ENCODE data around the gene CHRNA7.

CHRNA7 gene

GRCh38 chr15:32029862-32030781, at the start of gene CHRNA7:
Gene CHRNA7, plus strand, starts transcription at chr15:32030515. Its CDS starts 80 bp downstream, at chr15:32030595.
- DNase-seq, result no peak

- no peak for DNase-seq
These were observed 44.7 kb upstream of the CHRNA7 start for GRCh38 chr15:31985607-31986006.

DNA sequence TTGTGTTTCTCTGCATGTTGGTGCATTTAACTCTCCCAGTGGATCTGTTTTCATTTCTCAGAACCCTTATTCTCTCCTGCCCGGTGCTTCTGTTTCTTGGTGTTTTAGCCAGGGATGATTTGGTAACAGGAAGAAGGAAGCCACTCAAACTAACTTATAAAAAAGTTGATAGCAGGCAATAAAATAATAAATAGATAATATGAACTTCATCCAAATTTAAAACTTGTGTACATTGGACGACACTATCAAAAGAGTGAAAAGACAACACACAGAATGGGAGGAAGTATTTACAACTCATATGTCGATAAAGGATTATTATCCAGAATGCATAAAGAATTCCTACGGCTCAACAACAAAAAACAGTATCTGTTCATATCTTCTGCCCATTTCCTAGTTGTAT, 37.3 kb upstream of the CHRNA7 start:
- no peak for DNase-seq

- no peak for DNase-seq
These were observed 32.6 kb upstream of the CHRNA7 start for GRCh38 chr15:31997711-31998110.

DNA sequence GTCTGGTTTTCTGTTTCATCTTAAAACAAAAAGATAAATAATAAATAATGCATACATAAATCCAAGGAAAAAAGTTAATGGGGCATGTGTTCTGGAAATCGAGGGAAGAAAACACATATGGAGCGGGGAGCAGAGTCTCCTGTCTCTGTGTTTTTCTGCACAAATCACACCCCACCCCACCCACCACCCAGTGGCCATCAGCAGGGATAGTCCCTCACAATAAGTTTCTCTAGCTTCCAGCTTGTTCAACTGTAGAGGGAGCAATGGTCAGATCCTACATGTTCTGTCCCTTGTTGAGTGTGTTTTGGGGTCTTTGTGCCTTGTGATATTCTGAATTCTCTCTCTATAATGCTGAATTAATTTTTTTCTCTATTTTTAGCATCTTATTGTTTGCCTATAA, 26.8 kb upstream of the CHRNA7 start:
- DNase-seq, result no peak

- no peak for DNase-seq
These were observed 26.1 kb upstream of the CHRNA7 start for GRCh38 chr15:32004249-32004648.

DNA sequence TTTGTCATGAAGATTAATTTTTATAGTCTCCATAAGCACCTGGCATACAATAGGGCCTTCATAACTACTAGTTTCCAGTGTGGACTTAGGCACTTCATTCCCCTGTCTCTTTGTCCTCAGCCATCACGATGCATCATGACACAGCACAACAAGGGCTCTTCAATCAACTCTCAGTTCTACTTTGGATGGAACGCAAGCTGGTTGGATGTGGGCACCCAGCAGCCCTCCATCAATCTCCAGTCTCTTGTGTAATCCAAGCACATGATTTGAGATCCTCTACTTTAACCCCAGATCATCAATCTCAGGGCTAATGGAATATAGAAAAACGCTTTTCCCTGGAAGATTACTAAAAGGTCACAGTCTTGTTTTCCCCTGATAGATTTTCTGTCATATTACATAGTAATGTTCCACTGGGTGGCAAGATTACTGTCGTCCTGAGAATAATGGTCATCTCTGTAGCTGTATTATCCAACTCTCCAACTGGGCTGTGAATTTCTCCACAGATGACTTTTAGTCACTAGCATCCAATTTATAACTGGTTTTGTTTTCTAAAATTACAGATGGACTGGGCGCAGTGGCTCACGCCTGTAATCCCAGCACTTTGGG, 22.9 kb upstream of the CHRNA7 start:
- DNase-seq, result no peak

DNA sequence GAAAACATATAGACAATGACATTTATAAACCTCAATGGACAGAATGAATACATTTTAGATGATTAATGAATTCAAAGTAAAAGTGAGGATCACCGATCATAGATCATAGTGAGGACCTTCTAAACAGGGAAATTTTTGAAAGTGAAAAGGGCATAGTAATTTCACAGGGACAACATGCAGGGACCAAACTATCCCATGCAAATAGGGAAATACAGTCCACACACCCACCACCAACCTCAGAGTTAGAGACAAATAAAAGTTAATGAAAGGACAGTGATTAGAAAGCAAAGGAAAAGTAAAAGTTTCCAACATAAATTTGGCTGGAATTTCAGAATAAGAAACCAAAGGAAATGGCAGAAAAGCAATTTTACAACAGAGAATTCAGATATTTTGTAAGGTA, 15.4 kb upstream of the CHRNA7 start:
- no peak for DNase-seq

GRCh38 chr15:32020156-32020555, 10.2 kb upstream of the CHRNA7 start:
- DNase-seq, result no peak

DNA sequence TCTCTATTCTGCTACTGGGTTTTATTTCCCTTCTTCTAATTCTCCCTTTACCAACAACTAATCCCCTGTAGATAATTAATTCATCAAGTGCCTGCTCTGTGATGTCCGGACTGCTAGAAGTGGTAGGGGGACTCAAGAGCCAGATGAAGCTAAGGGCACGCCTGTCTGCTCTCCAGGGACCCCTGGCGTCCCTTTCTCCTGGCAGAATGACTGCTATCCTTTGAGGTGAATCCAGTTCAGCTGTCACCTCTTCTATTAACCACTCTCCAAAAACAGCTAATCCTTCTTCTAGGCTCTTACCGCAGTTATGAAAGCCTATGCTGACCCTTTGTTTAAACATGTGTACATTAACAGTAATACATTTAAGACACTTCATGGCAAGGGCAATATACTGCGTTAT, 1.4 kb upstream of the CHRNA7 start:
- DNase-seq, result no peak

DNA sequence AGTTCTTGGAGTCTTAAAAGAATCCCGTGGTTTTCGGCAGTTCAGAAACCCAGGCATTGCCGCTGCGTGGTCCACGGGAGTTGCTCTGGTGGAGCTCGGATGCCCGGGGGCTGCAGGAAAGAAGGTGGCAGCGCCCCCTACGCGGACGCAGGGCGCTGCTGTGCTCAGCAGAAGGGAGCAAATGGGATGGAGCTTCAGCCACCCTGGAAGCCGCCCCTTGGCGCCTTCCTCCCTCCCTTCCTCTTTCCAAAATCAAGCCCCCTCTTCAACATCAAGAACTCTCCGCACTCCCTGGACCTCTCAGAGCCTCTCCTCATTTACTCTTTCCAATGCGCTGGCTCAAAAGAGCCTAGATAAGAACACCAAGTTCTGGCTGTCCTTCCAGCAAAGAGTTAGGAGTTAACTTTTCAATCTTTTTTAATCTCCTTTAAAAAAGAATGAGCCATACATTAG, 880 bp upstream of the CHRNA7 start:
- no peak for DNase-seq

DNA sequence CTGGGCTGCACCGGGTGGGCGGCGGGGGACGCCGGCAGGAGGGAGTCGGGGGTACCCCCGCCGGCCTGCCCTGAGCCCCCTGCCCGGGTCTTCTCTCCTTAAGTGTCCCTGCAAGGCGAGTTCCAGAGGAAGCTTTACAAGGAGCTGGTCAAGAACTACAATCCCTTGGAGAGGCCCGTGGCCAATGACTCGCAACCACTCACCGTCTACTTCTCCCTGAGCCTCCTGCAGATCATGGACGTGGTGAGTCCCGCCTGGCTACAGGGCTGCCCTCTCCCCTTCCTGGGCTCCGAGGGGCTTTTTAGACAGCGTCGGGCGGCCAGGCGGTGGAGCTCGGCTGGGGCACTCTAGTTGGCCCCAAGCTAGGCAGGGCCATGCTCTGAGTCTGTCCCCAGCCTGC, 480 bp downstream of the CHRNA7 start:
- DNase-seq, result no peak

DNA sequence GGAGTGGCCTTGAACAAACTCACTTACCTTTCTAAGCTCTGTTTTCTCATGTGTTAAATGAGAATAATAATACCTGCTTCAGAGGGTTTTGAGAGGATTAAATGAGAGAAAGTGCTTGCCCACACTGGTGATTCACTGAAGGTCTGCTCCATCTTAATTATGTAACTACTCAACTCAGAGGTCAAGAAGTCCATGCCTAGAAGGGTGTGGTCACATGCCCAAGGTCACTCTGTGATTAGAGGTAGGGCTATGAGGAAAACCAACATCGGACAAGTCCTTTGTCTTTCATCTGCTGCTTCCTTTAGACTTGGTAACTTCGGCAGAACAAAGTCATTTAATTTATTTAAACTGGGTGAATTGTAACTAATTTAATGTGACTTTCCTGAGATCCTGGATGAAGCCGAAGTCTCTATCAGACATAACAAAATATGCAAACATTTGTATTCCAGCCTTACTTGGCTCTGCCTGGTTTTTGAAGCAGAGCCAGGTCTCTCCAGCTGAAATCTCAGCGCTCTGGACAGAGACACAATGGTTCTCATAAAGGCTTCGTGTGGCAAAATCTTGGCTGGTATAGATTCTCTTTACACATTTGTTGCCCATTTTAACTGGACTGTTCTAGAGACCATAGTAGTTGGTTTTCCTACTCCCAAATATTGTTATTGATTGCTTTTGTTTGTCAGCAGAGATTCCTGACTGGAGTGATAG, 3.0 kb downstream of the CHRNA7 start:
- no peak for DNase-seq

GRCh38 chr15:32034106-32034505, 3.8 kb downstream of the CHRNA7 start:
- DNase-seq, result no peak

GRCh38 chr15:32035285-32035684, 5.0 kb downstream of the CHRNA7 start:
- DNase-seq, result no peak

- no peak for DNase-seq
These were observed 6.7 kb downstream of the CHRNA7 start for GRCh38 chr15:32036971-32037370.

DNA sequence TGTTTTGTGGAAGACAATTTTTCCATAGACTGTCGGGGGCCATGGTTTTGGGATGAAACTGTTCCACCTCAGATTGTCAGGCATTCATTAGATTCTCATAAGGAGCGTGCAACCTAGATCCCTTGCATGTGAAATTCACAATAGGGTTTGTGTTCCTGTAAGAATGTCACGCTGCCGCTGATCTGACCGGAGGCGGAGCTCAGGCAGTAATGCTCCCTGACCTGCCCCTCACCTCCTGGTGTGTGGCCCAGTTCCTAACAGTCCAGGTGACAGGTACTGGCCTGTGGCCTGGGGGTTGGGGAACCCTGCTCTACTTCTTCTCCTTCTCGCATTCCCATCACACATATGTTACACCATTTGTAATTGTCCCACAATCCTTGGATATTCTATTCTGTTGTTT, 11.0 kb downstream of the CHRNA7 start:
- DNase-seq, result no peak

GRCh38 chr15:32042269-32042972, 12.1 kb downstream of the CHRNA7 start:
- no peak for DNase-seq

DNA sequence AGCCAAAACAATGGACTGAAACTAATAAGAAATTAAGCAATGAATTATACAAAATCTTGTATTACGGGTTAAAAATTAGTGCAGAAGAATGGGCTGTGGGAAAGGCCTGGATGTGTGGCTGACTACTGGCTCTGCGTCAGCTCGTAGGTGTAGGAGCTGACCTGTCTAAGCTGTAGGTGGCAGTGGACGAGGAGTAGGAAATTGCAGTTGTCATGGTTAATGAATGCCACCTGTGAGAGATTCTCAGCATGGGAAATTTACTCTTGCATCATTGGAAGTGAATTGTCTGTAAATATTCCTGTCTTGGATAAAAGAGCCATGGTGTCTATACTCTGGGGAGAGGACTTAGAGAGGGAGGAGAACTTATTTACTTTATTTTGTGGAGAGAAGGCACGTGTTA, 23.4 kb downstream of the CHRNA7 start:
- DNase-seq, result no peak

DNA sequence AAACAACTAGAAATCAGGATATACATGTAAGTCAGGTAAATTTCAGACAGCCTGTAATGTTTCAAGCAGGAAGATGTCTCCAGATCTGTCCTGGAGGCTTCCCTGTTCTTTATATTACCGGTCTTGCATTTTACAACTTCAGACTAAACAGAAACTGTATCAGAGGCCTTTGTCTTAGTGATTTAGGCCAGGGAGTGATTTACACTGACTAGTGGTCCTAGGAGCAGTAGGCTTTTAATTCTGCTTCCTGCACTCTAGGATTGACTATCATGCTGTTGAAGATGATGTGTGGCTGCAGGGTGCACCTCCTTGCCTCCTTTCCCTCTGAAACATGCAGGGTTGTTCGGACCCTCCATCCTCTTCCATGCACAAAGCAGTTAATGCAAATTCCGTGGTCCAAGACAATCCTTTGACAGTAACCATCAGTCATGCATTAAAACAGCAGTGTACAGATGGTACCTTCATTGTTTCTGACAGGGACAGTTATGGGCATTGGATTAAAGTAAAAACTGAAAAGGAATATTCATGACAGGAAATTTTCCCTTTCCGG, 27.6 kb downstream of the CHRNA7 start:
- no peak for DNase-seq

DNA sequence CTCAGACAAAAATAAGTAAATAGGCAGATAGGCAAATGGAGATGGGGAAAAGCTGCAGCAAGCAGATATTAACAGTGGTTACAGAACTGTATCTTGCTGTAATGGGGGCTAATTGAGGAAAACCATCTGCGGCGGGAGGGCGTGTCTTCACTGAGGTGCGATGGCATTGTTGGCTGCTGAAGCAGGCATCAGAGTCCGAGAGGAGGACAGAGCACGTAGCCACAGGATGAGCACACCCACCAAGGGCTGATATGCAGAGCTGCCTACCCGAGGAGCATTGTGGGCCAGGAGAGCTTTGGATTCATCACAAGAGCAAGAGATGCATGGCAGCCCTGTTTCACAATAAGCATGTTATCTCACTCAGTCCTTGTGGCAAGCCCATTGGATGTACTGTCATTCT, 30.4 kb downstream of the CHRNA7 start:
- DNase-seq, result no peak

DNA sequence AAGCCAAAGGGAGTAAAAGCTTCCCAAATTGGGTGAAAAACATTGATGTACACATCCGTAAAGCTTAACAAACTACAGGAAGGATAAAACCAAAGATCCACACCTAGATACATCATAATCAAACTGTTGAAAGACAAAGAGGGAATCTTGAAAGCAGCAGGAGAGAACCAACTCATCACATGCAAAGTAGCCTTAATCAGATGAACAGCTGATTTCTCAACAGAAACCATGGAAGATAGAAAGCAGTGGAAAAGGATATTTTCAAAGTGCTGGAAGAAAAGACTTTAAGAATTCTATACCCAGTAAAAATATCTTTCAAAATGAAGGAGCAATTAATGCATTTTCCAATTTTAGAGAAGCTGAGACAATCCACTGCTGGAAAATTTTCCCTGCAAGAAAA, 36.8 kb downstream of the CHRNA7 start:
- no peak for DNase-seq

DNA sequence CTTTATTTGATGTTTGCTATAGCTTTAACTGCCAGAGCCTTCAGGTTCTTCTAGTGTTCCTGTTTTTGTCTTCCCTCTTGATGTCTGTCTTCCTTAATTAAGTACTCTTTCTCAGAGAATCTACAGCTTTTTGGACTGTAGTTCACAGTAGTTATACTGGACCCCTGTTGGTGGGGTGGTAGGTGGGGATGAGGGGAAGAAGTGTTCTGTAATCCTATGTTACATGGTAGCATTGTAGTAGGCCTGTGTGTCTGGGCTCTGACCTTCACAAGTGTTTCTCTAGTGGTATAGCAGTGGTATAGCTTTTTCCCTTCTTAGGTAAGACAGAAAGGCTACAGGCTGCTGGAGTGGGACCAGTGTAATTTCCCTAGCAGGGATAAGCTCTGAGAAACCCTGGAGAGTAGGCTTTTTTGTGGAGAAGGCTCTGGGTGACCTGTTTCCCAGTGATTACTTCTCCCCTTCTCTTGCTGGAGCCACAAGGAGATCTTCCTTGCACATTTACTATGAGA, 59.6 kb downstream of the CHRNA7 start:
- no peak for DNase-seq

All from DMS79 (cell line).